Thoracic aorta (tissue), 2 donors: ENCODE results near the gene PLA2G15. TPM values are rescaled to one million over a fixed set of nuclear protein-coding genes. Genes with fewer than 3 reads are reported as not detected.

Experiments used
- ATAC-seq: fragments of 150-250 bp; one replicate; pipeline ENCODE4 v1.8.0; 2017; ENCODE audit warnings: low read depth; ENCODE audit not compliant: insufficient number of reproducible peaks, low FRiP score
- DNase-seq: peaks from one replicate; pipeline ENCODE4 v3.0.0-alpha.2; 2020; ENCODE audit warnings: low spot score
- H3K27ac ChIP-seq, 2 donors: fragments of 200-600 bp; sonication (generic); 1 replicate in 1 of 2; 2 replicates in 1 of 2; pipeline ENCODE4 v1.5.1; 2016; ENCODE audit warnings: mild to moderate bottlenecking in 2 of 2, moderate library complexity in 2 of 2
- H3K27me3 ChIP-seq: fragments of 200-600 bp; sonication (generic); replicated peaks from 2 replicates; pipeline ENCODE4 v1.6.0; 2016; ENCODE audit warnings: mild to moderate bottlenecking; ENCODE audit not compliant: insufficient read depth
- H3K36me3 ChIP-seq: fragments of 200-600 bp; sonication (generic); one replicate; pipeline ENCODE4 v1.5.1; 2016
- H3K4me1 ChIP-seq, 2 donors: fragments of 200-600 bp; sonication (generic); 1 replicate in 1 of 2; 2 replicates in 1 of 2; pipeline versions ENCODE4 v1.5.1 to v1.6.0; 2016; ENCODE audit warnings: low read depth in 2 of 2, mild to moderate bottlenecking in 1 of 2; ENCODE audit not compliant: control insufficient read depth in 1 of 2
- H3K4me3 ChIP-seq: fragments of 200-600 bp; sonication (generic); 2 replicates; pipeline ENCODE4 v1.5.1; 2016; ENCODE audit warnings: mild to moderate bottlenecking
- H3K9me3 ChIP-seq: fragments of 200-600 bp; sonication (generic); 2 replicates; pipeline ENCODE4 v1.5.1; 2016
- total RNA-seq, 2 donors: library from RNA; depleted of rRNA; stranded (reverse); fragments of >200 nt; gene quantifications; one replicate each; pipeline versions ENCODE4 v1.1.0 to v1.2.3, GENCODE V29; 2016
- TF ChIP-seq, protein P1 (sequence below): fragments of 200-600 bp; sonication (generic); IDR thresholded peaks from one replicate; pipeline ENCODE4 v1.5.1; 2019; ENCODE audit warnings: antibody characterized with exemption

Gene PLA2G15
- total RNA-seq, 2 donors from 2014 or later, result 17.8 to 34.9 TPM

DNA sequence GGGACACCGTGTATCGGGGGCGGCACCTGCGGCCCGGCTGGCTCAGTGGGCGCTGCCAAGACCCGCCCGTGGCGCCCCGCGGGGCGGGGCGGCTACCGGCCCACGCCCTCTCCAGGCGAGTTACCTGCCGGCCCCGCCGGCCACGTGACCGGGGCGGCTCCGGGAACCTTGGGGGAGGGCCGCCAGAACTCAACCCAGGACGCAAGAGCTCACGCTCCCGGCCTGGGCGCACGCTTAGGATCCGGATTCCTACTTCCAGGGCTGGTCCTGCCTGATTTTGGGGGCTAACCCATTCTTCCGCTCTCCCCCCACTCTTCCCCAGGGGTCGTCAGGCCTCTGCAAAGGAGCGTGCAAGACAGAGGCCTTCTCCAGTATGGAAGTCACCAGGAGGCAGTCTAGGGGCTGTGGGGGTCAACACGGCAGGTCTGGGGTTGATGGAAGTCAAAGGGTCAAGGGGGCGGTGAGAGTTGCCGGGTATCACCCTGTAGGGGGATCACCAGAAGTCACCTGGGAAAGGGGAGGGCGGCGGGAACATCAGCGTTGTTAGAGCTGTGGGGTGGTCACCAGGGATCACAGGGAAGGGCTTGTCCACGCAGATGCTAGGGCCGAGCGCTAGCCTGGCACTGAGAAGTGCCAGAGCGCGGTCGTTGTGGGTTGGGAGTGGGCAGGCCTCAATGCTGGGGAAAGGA is 8.9 kb upstream of the PLA2G15 start:
- Histone ChIP-seq H3K9me3 (no peaks in the 10 kb centered on the region), H3K27me3 (no peaks in the 10 kb centered on the region), H3K36me3 (no peaks in the 10 kb centered on the region), H3K4me1 (peaks cover 8 to 18% of the 10 kb centered on the region in 2 donors), H3K27ac (peak overlapping the region in 1 of 2 donors; percentile 87), H3K4me3 (peak overlapping the region; percentile 80)
- DNase-seq, result no peak
- no peak for ATAC-seq
- TF ChIP-seq, protein P1, sequence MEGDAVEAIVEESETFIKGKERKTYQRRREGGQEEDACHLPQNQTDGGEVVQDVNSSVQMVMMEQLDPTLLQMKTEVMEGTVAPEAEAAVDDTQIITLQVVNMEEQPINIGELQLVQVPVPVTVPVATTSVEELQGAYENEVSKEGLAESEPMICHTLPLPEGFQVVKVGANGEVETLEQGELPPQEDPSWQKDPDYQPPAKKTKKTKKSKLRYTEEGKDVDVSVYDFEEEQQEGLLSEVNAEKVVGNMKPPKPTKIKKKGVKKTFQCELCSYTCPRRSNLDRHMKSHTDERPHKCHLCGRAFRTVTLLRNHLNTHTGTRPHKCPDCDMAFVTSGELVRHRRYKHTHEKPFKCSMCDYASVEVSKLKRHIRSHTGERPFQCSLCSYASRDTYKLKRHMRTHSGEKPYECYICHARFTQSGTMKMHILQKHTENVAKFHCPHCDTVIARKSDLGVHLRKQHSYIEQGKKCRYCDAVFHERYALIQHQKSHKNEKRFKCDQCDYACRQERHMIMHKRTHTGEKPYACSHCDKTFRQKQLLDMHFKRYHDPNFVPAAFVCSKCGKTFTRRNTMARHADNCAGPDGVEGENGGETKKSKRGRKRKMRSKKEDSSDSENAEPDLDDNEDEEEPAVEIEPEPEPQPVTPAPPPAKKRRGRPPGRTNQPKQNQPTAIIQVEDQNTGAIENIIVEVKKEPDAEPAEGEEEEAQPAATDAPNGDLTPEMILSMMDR, result no peak

DNA sequence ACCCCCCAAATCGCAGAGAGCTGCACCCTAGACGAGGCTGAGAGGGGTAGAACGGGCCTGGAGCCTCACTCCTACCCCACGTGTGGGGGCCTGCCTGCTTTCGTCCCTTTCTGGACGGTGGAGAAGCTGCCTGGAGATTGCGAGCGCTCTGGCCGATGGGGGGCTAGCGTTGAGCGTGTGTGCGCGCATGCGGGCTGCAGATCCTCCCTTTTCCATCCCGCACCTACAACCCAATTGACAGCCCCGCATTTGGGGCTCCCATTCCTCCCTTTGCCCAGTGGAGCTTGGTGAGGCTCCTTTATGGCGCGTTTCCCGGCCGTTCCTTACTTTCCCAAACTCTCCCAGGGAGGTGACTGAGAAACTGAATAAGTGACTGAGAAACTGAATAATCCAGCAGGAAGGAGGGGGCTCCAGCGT is 8.3 kb upstream of the PLA2G15 start:
- Histone ChIP-seq H3K27ac (peak overlapping the region; percentile 76 to 87), H3K9me3 (no peaks in the 10 kb centered on the region), H3K27me3 (no peaks in the 10 kb centered on the region), H3K4me1 (peaks cover 8 to 18% of the 10 kb centered on the region in 2 donors), H3K36me3 (no peaks in the 10 kb centered on the region), H3K4me3 (peak overlapping the region; percentile 80)
- TF ChIP-seq, protein P1, result no peak
- ATAC-seq, result peak; percentile 8
- DNase-seq, result no peak

DNA sequence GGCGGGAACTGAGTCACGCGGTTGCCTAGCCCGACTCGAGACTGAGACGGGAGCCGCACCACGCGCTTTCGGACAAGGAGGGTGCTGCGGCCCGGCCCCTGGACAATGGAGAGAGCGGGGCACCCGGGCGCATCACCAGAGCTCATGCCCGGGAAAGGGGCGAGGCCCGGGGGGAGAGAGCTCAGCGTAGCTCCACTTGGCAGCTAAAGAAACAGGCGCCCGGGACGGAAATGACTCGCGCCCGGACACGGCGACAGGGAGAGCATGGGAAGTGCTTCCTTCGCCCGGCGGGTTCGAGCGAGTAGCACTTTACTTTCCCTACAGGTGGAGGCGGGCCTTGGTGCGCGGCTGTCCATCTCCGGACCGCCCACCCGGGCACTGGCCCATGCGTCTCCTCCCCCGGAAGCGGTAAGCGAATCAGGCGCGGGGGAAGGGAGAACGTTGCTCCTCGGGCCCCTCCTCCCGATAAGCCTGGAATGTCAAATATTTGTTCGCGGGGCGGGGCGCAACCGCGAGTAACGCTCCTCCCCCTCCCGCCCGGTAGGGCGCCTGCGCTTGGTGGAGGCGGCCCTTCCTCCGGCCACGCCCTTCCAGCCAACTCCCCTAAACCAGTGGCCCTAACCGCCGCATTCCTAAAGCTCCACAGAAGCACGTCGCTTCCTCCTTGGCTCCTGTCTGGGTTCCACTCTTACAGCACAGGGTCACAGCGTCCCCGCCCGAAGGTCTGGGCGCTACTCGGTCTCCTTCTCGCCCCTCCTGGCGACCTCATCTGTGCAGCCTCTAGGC is 7.7 kb upstream of the PLA2G15 start:
- peaks cover 8 to 18% of the 10 kb centered on the region in 2 donors for H3K4me1 ChIP-seq
- peak; percentile 94 for ATAC-seq
- TF ChIP-seq, protein P1, result no peak

DNA sequence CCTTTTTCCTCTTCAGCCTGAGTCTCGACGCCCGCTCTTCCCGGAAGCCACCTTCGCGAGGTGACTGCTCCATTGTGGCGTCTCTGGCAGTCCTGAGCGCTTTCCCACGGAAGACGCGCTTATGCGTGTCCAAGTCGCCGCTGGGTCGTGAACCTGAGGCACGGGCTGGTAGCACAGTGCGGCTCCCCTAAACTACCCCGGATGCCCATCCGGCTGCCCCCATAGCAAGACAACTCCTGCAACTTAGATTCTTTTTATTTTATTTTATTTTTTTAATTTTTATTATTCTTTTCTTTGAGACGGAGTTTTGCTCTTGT is 7.2 kb upstream of the PLA2G15 start:
- Histone ChIP-seq H3K4me1 (peaks cover 8 to 18% of the 10 kb centered on the region in 2 donors), H3K27me3 (no peaks in the 10 kb centered on the region), H3K9me3 (no peaks in the 10 kb centered on the region), H3K36me3 (no peaks in the 10 kb centered on the region), H3K27ac (peak overlapping the region; percentile 82 to 87), H3K4me3 (peak overlapping the region; percentile 80)
- no peak for ATAC-seq
- DNase-seq, result no peak
- TF ChIP-seq, protein P1, result no peak

More for the DNA sequence above, 7.7 kb upstream of the PLA2G15 start:
- H3K4me3 ChIP-seq, result peak overlapping the region; percentile 80
- DNase-seq, result peak; percentile 93
- peak overlapping the region; percentile 82 to 87 for H3K27ac ChIP-seq
- H3K9me3 ChIP-seq, result no peaks in the 10 kb centered on the region
- H3K27me3 ChIP-seq, result no peaks in the 10 kb centered on the region
- no peaks in the 10 kb centered on the region for H3K36me3 ChIP-seq

DNA sequence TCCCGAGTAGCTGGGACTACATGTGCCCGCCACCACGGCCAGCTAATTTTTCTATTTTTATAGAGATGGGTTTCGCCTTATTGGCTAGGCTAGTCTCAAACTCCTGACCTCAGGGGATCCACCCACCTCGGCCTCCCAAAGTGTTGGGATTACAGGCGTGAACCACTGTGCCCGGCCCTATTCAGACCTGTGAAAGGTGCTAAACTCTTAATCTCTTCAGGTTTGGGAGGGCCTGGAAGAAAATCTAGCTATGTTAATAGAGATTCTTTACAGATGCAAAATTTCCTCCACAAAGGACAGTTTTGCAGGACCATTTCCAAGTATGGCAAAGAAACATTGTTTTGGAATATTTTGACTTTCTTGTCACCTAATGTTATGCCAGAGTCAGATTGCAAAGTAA is 3.1 kb upstream of the PLA2G15 start:
- H3K27me3 ChIP-seq, result no peaks in the 10 kb centered on the region
- H3K4me1 ChIP-seq, result peaks cover 16 to 23% of the 10 kb centered on the region in 2 donors
- H3K4me3 ChIP-seq, result no peak overlapping the region
- DNase-seq, result no peak
- no peak for ATAC-seq
- H3K27ac ChIP-seq, result no peak overlapping the region
- no peaks in the 10 kb centered on the region for H3K9me3 ChIP-seq
- TF ChIP-seq, protein P1, result no peak
- H3K36me3 ChIP-seq, result no peaks in the 10 kb centered on the region
